Effector memory CD4-positive, alpha-beta T cell (primary cell): ENCODE results near the gene WDR41.

Source experiments
- DNase-seq, 3 donors: peaks; one replicate each; pipeline ENCODE4 v3.0.0-alpha.2; 2020
- H3K27ac ChIP-seq: 2 replicates; pipeline ENCODE4 v1.7.0; 2013; ENCODE audit warnings: mild to moderate bottlenecking, low read length, moderate library complexity; ENCODE audit not compliant: insufficient read depth, poor library complexity, severe bottlenecking
- H3K27me3 ChIP-seq: replicated peaks from 2 replicates; pipeline ENCODE4 v1.7.0; 2013; ENCODE audit warnings: mild to moderate bottlenecking, low read length; ENCODE audit not compliant: insufficient read depth, control insufficient read depth, poor library complexity, severe bottlenecking
- H3K36me3 ChIP-seq: 2 replicates; pipeline ENCODE4 v1.7.0; 2013; ENCODE audit warnings: mild to moderate bottlenecking, low read length, moderate library complexity; ENCODE audit not compliant: control insufficient read depth, insufficient read depth
- H3K4me1 ChIP-seq: 2 replicates; pipeline ENCODE4 v1.7.0; 2013; ENCODE audit warnings: low read length, mild to moderate bottlenecking; ENCODE audit not compliant: control insufficient read depth, insufficient read depth, poor library complexity, severe bottlenecking
- H3K4me3 ChIP-seq: 2 replicates; pipeline ENCODE4 v1.7.0; 2013; ENCODE audit warnings: low read length, low read depth, mild to moderate bottlenecking; ENCODE audit not compliant: insufficient read depth, poor library complexity, severe bottlenecking
- H3K9me3 ChIP-seq: 2 replicates; pipeline ENCODE4 v1.7.0; 2013; ENCODE audit warnings: mild to moderate bottlenecking, low read length, moderate library complexity; ENCODE audit not compliant: control insufficient read depth

The WDR41 gene

DNA sequence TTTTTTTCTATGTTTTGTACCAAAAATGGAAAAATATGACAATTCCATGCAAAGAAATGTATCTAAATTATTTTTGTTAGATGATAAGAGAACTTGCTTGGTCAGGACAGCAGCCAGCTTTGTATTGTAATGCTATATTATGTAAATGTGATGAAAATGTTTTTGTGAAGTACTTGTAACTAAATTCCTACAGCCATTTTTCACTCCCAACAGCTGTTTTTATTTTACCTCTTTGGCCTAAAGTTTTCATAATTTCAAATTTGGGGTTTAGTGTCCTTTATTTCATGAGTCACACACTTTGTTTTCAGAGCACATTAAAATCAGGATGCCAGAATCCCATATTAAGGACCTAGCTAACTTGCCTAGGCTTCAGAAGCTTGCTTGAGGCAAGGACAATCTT, 64.1 kb downstream of the WDR41 start:
- Histone ChIP-seq H3K36me3 (no peaks in the 10 kb centered on the region), H3K27ac (no peak overlapping the region), H3K27me3 (no peaks in the 10 kb centered on the region), H3K9me3 (no peaks in the 10 kb centered on the region), H3K4me1 (no peaks in the 10 kb centered on the region), H3K4me3 (no peak overlapping the region)
- DNase-seq = no peak

DNA sequence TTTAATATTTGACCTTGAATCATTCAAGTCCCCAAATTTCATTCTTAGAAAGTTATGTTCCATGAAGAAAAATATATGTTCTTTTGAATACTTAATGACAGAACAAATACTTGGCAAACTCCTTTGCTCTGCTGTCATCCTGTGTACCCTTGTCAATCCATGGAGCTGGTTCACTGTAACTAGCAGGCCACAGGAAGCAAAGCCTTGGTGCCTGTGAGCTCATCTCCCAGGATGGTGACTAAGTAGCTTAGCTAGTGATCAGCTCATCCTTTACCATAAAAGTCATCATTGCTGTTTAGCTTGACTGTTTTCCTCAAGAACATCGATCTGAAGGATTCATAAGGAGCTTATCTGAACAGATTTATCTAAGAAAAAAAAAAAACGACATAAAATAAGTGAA, 65.4 kb downstream of the WDR41 start:
- no peak for DNase-seq
- Histone ChIP-seq H3K27me3 (no peaks in the 10 kb centered on the region), H3K4me3 (no peak overlapping the region), H3K27ac (no peak overlapping the region), H3K4me1 (no peaks in the 10 kb centered on the region), H3K36me3 (no peaks in the 10 kb centered on the region), H3K9me3 (no peaks in the 10 kb centered on the region)

DNA sequence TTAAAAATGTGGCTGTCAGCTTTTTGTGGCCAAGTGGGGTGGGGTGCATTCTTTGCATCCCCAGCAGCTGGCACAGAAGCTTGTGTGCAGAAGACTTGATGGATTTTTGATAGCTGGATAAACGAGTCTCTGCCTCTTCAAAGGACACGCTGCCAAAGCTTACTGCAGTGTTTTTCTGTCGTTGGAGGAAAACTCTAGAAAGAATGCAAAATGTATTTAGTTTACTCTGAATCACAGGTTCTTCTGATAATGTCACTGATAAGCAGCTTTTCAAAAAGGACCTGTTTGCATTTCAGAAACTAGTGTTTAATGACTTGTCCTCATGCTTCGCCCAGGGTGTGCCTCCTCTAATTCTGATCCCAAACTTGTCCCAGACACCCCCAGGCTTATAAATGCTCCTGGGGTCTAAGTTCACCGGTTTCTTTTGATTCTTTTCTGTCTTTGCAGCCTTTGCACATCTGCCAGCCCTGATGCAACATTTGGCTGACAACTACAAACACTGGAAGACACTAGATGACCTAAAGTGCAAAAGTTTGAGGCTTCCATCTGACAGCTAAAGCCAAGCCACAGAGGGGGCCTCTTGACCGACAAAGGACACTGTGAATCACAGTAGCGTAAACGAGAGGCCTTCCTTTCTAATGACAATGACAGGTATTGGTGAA, 66.0 kb downstream of the WDR41 start:
- Histone ChIP-seq H3K27me3 (no peaks in the 10 kb centered on the region), H3K36me3 (no peaks in the 10 kb centered on the region), H3K4me1 (no peaks in the 10 kb centered on the region), H3K9me3 (no peaks in the 10 kb centered on the region), H3K4me3 (no peak overlapping the region), H3K27ac (no peak overlapping the region)
- DNase-seq = no peak

DNA sequence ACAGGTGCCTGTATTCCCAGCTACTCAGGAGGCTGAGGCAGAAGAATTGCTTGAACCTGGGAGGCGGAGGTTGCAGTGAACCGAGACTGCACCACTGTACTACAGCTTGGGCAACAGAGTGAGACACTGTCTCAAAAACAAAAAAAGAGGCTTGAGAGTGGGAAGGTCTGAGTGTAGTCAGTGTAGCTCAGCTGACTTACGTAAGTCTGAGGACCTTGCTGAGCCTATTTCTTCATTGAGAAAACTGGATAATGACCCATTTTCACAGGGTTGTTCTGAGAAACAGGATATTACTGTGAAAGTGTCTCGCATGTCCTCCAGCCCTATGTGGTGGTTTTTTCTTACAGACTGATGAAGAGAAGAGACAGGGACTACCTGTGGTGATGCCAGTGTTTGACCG, 66.7 kb downstream of the WDR41 start:
- DNase-seq = no peak
- H3K9me3 ChIP-seq = no peaks in the 10 kb centered on the region
- no peaks in the 10 kb centered on the region for H3K36me3 ChIP-seq
- no peaks in the 10 kb centered on the region for H3K4me1 ChIP-seq
- no peak overlapping the region for H3K4me3 ChIP-seq
- no peaks in the 10 kb centered on the region for H3K27me3 ChIP-seq
- H3K27ac ChIP-seq = no peak overlapping the region

DNA sequence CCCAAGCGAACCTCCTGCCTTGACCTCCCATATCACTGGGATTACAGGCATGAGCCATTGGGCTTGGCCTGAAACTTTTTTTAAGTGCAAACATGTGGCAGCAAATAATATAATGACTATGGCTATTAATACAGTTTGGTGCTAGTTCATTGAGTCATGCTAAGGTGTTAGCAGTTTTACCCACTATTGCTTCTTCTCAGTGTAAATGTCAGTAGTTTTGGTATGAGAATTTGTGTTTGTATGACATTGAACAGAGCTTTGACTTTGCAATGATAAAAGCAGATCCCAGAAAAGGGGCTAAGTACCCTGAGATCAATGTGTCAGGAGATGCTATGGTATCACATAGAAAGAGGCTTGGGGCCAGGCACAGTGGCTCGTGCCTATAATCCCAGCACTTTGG, 67.2 kb downstream of the WDR41 start:
- Histone ChIP-seq H3K27ac (no peak overlapping the region), H3K9me3 (no peaks in the 10 kb centered on the region), H3K4me3 (no peak overlapping the region), H3K36me3 (no peaks in the 10 kb centered on the region), H3K27me3 (no peaks in the 10 kb centered on the region), H3K4me1 (no peaks in the 10 kb centered on the region)
- DNase-seq = no peak

DNA sequence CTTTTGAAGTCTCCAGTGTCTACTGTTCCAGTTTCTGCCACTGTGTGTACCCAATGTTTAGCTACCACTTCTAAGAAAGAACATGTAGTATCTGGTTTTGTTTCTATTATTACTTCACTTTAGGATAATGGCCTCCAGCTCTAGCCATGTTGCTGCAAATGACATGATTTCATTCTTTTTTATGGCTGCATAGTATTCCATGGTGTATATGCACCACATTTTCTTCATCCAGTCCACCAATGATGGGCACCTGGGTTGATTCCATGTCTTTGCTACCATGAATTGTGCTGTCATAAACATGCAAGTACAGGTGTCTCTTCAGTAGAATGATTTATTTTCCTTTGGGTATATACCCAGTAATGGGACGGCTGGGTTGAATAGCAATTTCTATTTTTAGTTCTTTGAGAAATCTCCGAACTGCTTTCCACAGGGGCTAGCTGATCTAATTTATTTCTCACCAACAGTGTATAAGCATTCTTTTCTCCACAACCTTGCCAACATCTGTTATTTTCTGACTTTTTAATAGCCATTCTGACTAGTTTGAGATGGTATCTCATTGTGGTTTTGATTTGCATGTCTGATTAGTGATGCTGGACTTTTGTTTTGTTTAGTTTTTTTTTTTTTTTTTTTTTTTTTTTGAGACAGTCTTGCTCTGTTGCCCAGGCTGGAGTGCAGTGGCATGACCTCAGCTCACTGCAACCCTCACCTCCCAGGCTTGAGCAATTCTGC, 68.9 kb downstream of the WDR41 start:
- Histone ChIP-seq H3K4me1 (no peaks in the 10 kb centered on the region), H3K27ac (no peak overlapping the region), H3K27me3 (no peaks in the 10 kb centered on the region), H3K36me3 (no peaks in the 10 kb centered on the region), H3K9me3 (no peaks in the 10 kb centered on the region), H3K4me3 (no peak overlapping the region)
- DNase-seq = no peak

DNA sequence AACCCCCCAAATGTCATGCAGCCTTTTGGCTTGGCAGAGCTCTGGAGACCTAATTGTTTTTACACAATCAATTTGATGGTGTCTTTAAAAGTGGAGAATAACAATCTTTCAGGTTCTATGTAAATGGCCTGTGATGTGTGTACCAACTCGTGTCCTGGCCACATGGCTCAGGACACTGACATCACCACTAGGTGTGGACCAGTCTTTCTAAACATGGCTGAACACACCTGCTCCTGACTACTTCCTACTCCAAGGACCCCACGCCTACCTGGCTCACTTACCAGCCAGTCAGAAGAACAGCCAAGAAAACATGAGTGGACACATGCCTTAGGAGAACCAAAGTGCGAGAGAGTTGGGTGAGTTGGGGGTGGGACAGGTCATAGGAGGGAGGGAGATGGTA, 71.2 kb downstream of the WDR41 start:
- Histone ChIP-seq H3K4me3 (no peak overlapping the region), H3K27me3 (no peaks in the 10 kb centered on the region), H3K27ac (no peak overlapping the region), H3K9me3 (no peaks in the 10 kb centered on the region), H3K4me1 (no peaks in the 10 kb centered on the region), H3K36me3 (no peaks in the 10 kb centered on the region)
- DNase-seq = no peak

DNA sequence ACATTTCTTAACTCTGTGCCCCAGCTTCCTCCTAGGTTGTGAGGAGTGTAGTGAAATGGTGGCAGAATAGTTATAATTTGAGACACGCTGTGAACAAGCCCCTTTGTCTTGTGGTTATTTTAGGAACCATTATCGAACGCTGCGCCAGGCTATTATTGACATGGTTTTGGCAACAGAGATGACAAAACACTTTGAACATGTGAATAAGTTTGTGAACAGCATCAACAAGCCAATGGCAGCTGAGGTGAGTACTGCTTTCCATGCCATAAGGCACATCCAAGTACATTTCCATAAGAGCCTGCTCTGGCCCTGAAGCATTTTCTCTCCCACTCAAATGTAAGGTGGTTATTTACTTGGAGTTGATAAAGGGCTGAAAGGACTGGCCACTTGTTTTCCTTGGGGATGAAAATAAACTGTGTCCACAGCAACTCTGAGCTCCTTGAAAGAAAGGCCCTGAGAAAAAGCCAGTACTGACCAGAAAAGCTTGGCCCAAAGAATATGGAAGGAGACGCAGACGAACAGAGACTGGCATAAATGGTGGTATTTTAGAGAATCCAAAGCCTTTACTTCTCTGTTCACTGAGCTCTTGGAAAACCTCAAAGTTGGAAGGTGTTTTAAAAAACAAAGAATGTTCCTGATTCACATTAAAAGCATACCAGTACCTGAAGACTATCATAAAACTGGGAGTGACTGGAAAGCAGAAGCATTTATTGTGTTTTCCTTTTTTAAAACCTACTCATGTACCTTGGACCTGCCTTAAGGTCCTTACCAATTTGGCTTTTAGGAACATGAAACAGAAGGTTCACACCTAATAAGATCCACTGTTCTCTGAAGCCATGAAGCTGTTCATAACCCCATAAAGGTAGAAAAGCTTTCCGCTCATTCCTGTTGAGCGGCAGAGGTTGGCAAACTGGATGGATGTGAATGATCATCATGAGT, 72.2 kb downstream of the WDR41 start:
- Histone ChIP-seq H3K4me3 (no peak overlapping the region), H3K9me3 (no peaks in the 10 kb centered on the region), H3K4me1 (no peaks in the 10 kb centered on the region), H3K27me3 (no peaks in the 10 kb centered on the region), H3K36me3 (no peaks in the 10 kb centered on the region), H3K27ac (no peak overlapping the region)
- DNase-seq = no peak

DNA sequence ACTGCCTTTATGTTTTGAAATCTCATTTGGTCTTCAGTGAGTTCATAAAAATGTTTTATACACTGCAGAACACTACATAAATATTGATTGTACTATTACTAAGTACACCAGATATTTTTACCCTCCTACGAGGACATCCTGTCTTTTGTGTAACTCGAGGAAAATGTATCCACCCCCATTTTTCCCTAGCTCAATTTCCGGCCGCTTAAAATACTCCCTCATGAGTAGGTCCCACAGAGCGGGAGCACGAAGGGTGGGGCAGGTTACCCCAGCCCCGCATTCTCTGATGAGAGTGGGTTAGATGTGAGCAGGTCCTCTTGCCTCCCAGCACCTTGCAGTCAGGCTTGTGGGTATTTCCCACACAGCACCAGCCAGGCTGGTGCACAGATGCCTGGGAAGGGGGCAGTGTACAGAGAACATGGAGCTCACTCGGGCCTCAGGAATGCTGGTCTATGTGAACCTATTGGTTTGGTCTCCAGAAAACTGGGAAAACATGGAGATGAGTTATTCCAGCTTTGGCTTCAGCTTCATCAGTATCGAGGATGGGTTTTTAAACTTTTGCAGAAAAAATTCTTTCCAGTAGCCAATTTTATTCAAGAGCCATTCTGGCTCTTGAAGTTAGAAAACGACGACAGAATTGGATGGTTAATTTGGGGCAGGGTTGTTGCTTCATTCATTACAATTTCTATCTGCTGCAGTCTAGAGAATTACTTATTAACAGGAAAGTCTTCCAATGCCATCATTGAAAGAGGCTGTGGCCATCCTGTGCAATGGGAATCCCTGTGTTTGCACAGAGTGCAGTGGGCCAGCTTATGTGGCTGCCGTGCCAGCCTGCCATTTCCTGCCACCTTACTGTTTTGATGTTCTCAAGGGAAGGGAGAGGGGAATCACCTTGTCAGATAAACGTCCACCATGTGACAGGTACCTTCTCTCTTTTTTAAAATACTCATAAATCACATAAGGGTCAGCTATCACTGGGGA, 73.2 kb downstream of the WDR41 start:
- DNase-seq = no peak
- H3K9me3 ChIP-seq = no peaks in the 10 kb centered on the region
- H3K27me3 ChIP-seq = no peaks in the 10 kb centered on the region
- H3K27ac ChIP-seq = no peak overlapping the region
- H3K4me3 ChIP-seq = no peak overlapping the region
- no peaks in the 10 kb centered on the region for H3K4me1 ChIP-seq
- no peaks in the 10 kb centered on the region for H3K36me3 ChIP-seq
